GM19438 (cell line): ENCODE results near the gene DOCK1.

Experiments
- ATAC-seq: cut with Tn5 transposase; IDR thresholded peaks from one replicate; pipeline ENCODE4 v1.9.1; 2021; ENCODE audit warnings: low read depth; ENCODE audit not compliant: unreplicated experiment

The DOCK1 gene

GRCh38 chr10:126997801-126998590 lies 92.8 kb downstream of the DOCK1 start:
- no peak for ATAC-seq

GRCh38 chr10:127000598-127000997 lies 95.4 kb downstream of the DOCK1 start:
- no peak for ATAC-seq

GRCh38 chr10:127003032-127003685 lies 97.9 kb downstream of the DOCK1 start:
- no peak for ATAC-seq

- no peak for ATAC-seq
Observed at GRCh38 chr10:127006453-127006852, 101.2 kb downstream of the DOCK1 start.

- ATAC-seq: no peak
Observed at GRCh38 chr10:127009366-127009765, 104.1 kb downstream of the DOCK1 start.

- ATAC-seq: no peak
Observed at GRCh38 chr10:127011174-127011573, 105.9 kb downstream of the DOCK1 start.

GRCh38 chr10:127012071-127012768 lies 107.0 kb downstream of the DOCK1 start:
- ATAC-seq: no peak

- no peak for ATAC-seq
Observed at GRCh38 chr10:127012769-127013152, 107.5 kb downstream of the DOCK1 start.

- no peak for ATAC-seq
Observed at GRCh38 chr10:127013211-127013656, 108.0 kb downstream of the DOCK1 start.

GRCh38 chr10:127013691-127014473 lies 108.7 kb downstream of the DOCK1 start:
- ATAC-seq: no peak

GRCh38 chr10:127014671-127015070 lies 109.4 kb downstream of the DOCK1 start:
- ATAC-seq: no peak

GRCh38 chr10:127015373-127015772 lies 110.1 kb downstream of the DOCK1 start:
- ATAC-seq: no peak

- no peak for ATAC-seq
Observed at GRCh38 chr10:127016331-127016730, 111.1 kb downstream of the DOCK1 start.

- ATAC-seq: no peak
Observed at GRCh38 chr10:127017541-127018297, 112.5 kb downstream of the DOCK1 start.

- no peak for ATAC-seq
Observed at GRCh38 chr10:127018298-127018650, 113.0 kb downstream of the DOCK1 start.

GRCh38 chr10:127018766-127019165 lies 113.5 kb downstream of the DOCK1 start:
- no peak for ATAC-seq

GRCh38 chr10:127020260-127020659 lies 115.0 kb downstream of the DOCK1 start:
- ATAC-seq: no peak

GRCh38 chr10:127021801-127022200 lies 116.6 kb downstream of the DOCK1 start:
- ATAC-seq: no peak

- no peak for ATAC-seq
Observed at GRCh38 chr10:127024685-127025435, 119.6 kb downstream of the DOCK1 start.
